ENCODE data around the gene STK10.
"Not testable (repeated sequence)": the region's sequence is repeated elsewhere in the genome, so short reads cannot be mapped to it uniquely, and the experiment has no call there.

Gene STK10

DNA sequence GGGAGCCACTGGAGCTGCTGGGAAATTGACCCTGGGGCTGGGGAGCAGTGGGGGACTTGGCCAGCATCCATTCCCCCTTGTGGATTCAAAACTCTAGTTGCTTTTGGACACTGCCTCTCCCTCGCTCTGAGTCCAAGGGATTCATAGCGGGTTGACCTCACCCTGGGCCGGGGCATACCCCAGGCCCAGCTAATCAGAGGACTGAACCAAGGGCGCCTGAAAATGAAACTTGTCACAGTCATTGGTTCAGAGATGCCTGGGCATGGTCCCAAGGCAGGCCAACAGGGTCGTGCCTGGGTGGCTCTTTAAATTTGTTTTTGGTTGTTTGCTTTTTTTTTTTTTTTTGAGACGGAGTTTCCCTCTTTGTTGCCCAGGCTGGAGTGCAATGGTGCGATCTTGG is 22.6 kb downstream of the STK10 start:
- no peak for DNase-seq (ENCODE audit: low spot score)

- DNase-seq (ENCODE audit: low spot score), result no peak
Observed at GRCh38 chr5:172164769-172165212, 23.2 kb downstream of the STK10 start.

GRCh38 chr5:172163346-172163745 is 24.7 kb downstream of the STK10 start:
- no peak for DNase-seq (ENCODE audit: low spot score)

GRCh38 chr5:172162987-172163343 is 25.1 kb downstream of the STK10 start:
- no peak for DNase-seq (ENCODE audit: low spot score)

GRCh38 chr5:172162323-172162986 is 25.6 kb downstream of the STK10 start:
- no peak for DNase-seq (ENCODE audit: low spot score)

DNA sequence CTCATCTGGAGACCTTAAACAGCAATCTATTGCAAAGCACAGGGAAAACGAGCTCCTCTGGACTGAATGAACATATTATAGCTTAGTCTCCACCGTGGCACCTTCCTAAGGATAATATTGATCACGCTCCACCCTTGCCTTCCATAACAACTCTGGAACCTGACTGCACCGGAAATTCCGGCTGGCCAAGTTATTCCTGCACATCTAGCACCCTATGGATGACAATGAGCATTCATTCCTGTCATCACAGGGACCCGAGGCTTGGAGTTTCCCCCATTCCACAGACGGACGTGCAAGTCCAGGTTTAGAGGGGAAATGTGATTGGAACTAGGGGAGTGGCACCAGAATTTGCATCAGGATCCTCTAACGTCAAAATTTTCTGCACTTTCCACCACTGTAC is 27.5 kb downstream of the STK10 start:
- no peak for DNase-seq (ENCODE audit: low spot score)

DNA sequence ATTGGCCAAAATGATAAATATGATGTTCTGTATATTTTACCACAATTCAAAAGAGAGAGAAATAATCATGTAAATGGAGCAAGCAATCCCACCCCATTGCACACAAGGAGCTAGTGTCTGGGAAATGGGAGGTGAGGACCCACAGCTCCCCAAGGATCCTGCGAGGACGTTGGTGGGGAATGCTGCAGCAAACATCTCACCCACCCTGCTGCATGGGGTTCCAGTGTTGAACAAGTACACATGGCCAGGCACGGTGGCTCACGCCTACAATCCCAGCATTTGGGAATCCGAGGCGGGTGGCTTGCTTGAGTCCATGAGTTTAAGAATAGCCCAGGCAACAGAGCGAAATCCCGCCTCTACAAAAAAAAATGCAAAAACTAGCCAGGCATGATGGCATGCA is 29.0 kb downstream of the STK10 start:
- no peak for DNase-seq (ENCODE audit: low spot score)

DNA sequence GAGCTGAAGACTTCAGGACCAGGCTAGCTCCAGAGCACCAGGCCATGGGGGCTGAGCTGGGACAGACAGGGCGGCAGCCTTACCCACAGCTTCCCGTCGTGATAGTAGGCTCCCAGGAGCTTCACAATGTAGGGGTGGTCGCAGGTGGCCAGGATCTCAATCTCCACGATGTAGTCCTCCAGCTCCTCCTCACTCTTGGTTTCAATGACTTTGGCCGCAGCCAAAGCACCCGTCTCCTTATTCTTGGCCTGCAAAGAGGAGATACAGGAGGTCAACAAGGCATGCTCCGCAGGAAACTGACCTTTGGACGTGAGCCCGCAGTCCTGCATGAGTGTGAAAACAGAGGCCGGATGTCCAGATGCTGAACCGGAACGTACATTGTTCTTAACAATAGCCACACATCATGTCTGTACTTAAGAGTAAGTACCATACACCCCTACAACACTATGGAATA is 31.5 kb downstream of the STK10 start:
- no peak for DNase-seq (ENCODE audit: low spot score)

GRCh38 chr5:172155101-172155500 is 32.9 kb downstream of the STK10 start:
- DNase-seq (ENCODE audit: low spot score), result not testable (repeated sequence)

GRCh38 chr5:172153695-172154094 is 34.3 kb downstream of the STK10 start:
- DNase-seq (ENCODE audit: low spot score), result no peak

GRCh38 chr5:172151661-172152210 is 36.3 kb downstream of the STK10 start:
- no peak for DNase-seq (ENCODE audit: low spot score)

- no peak for DNase-seq (ENCODE audit: low spot score)
Observed at GRCh38 chr5:172150514-172151425, 37.3 kb downstream of the STK10 start.

DNA sequence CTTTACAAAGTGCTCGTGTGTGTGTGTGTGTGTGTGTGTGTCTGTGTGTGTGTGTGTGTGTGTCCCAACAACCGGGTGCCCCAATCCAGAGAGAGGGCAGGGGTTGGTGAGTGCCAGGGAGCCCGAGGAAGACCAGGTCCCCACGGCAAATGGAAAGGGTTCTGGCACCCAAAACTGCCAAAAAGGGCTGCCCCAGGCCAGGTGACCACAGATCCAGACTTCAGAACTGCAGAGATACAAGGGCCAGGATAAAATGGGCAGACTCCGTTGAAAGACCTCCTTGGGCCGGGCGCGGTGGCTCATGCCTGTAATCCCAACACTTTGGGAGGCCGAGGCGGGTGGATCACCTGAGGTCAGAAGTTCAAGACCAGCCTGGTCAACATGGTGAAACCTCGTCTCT is 38.5 kb downstream of the STK10 start:
- DNase-seq (ENCODE audit: low spot score), result not testable (repeated sequence)

DNA sequence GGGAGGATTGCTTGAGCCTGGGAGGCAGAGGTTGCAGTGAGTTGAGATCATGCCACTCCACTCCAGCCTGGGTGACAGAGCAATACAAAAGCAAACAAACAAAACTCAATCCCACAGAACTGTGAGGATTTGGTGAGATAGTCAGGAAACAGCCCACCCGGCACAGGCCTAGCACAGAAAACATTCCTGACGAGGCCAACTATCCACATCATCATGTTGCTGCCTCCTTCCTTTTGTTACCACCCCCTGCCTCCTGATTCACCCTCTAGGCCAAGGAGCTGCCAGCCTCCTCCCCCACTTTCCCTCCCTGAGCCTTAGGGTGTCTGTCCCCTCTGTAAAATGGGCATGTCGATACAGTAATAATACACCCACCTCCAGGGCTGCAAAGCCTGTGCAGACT is 39.0 kb downstream of the STK10 start:
- DNase-seq (ENCODE audit: low spot score), result no peak

DNA sequence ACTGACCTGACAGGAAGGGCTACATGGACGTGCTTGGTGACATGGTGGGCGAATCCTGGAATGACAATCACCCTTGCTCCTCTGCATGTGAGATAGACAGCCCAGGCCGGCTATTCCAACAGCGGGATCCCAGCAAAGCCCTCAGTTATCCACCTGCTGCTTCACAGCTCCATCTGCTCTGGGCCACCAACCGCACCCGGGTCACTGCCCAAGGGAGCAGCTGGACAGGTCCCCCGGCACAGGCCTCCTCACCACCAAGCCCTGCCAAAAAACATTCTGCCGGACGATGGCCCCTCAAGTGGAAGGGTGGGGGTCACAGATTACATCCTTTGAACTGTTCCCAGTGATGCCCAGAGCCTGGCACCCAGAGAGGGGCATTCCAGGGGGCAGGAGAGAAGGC is 39.6 kb downstream of the STK10 start:
- no peak for DNase-seq (ENCODE audit: low spot score)

DNA sequence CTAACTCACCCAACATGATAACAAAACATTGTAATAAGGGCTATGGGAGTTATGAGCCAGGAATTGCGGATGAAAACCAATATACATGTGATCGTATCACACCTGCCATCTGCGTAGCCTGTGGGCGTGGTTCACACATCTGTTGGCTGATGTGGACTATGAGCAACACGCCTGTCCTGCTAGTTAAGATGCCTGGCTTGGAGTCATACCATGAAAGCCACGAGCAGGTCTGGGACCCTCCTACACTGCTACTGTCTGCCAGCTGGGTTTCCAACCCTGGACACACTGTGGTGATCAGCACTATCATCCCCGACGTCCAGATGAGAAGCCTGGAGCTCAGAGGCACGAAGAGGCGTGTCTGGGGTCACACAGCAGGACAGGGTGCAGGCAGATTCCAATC is 40.2 kb downstream of the STK10 start:
- DNase-seq (ENCODE audit: low spot score), result no peak

DNA sequence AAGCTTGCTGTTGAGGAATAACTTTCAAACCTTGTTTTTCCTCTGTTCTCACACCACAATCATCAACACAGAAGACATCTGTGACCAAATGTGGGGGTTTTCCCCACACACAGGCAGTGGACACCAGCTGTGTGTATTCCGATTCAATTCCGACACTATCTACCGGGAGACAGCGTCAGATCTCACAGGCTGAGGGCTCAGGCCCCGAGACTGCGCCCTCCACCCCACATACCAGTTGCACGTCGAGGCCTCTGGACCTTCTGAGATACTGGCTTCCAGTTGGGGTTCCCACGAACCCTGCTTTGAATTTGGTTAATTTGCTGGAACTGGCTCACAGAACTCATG is 41.3 kb downstream of the STK10 start:
- DNase-seq (ENCODE audit: low spot score), result no peak

GRCh38 chr5:172145870-172146747 is 41.9 kb downstream of the STK10 start:
- DNase-seq (ENCODE audit: low spot score), result no peak

GRCh38 chr5:172144931-172145869 is 42.8 kb downstream of the STK10 start:
- DNase-seq (ENCODE audit: low spot score), result no peak

DNA sequence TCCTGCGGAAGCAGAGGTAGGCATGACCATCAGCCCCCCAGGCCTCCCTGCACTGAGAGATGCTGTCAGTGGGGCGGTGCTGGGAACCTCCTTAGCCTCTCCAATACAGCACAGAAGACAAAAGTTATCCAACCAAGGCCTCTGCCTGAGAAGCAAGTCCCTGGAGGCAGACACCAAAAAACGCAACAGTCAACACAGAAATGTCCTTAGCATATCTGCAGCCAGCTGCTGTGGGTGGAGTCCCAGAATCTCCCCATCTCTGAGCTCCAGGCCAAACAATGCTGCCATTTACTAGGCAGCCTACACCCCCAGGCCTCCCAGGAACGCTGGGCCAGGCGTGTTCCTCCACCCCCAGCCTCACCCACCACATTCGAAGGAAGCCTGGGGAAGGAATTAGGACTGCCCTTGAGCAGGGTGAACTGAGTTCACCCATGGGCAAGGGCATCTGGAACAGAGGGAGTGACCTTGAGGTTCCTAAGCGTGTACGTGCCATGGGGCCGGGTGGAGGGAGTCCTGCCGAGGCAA is 43.7 kb downstream of the STK10 start:
- no peak for DNase-seq (ENCODE audit: low spot score)

GRCh38 chr5:172143875-172144274 is 44.1 kb downstream of the STK10 start:
- no peak for DNase-seq (ENCODE audit: low spot score)
